CD8-positive, alpha-beta memory T cell (primary cell): ENCODE data around the gene ALG3. TPM values are rescaled to one million over a fixed set of nuclear protein-coding genes. Genes with fewer than 3 reads are reported as not detected.

ENCODE experiments used
- CTCF ChIA-PET: fragments of 350-600 bp; sonication (Branson Sonifier 250); formaldehyde crosslinking; loops from one replicate; lab custom pipeline; 2021; ENCODE audit warnings: antibody characterized with exemption; lab: Charles Lee
- POLR2A ChIA-PET: fragments of 350-600 bp; sonication (Branson Sonifier 250); formaldehyde crosslinking; loops from one replicate; lab custom pipeline; 2021; ENCODE audit warnings: antibody characterized with exemption; lab: Charles Lee
- DNase-seq, 5 donors: peaks; one replicate each; pipeline versions ENCODE4 v3.0.0 to v3.0.0-alpha.2; 2020 to 2022; ENCODE audit warnings: mixed read lengths in 1 of 5
- H3K27ac ChIP-seq: one replicate; pipeline ENCODE4 v1.7.0; 2013; ENCODE audit warnings: low read depth, mild to moderate bottlenecking, low read length, moderate library complexity
- H3K27me3 ChIP-seq: 2 replicates; pipeline ENCODE4 v1.7.0; 2013; ENCODE audit warnings: low read length, mild to moderate bottlenecking; ENCODE audit not compliant: insufficient read depth, poor library complexity, severe bottlenecking
- H3K36me3 ChIP-seq: 2 replicates; pipeline ENCODE4 v1.7.0; 2013; ENCODE audit warnings: mild to moderate bottlenecking, low read length, moderate library complexity; ENCODE audit not compliant: insufficient read depth
- H3K4me1 ChIP-seq: 2 replicates; pipeline ENCODE4 v1.7.0; 2013; ENCODE audit warnings: mild to moderate bottlenecking, low read length, moderate library complexity; ENCODE audit not compliant: insufficient read depth
- H3K4me3 ChIP-seq: 2 replicates; pipeline ENCODE4 v1.7.0; 2013; ENCODE audit warnings: mild to moderate bottlenecking, low read length
- H3K9me3 ChIP-seq: 2 replicates; pipeline ENCODE4 v1.7.0; 2013; ENCODE audit warnings: mild to moderate bottlenecking, low read length
- H3K27ac Mint-ChIP-seq, 8 donors: one replicate each; pipeline ENCODE4 v1.8.0; 2020 to 2021; ENCODE audit warnings: mixed read lengths in 8 of 8, mild to moderate bottlenecking in 6 of 8, inconsistent platforms in 3 of 8, moderate library complexity in 3 of 8
- H3K27me3 Mint-ChIP-seq, 2 donors: one replicate each; pipeline ENCODE4 v1.8.0; 2020 to 2021; ENCODE audit warnings: mixed read lengths in 2 of 2, mild to moderate bottlenecking in 1 of 2, moderate library complexity in 1 of 2
- H3K36me3 Mint-ChIP-seq, 3 donors: one replicate each; pipeline ENCODE4 v1.8.0; 2020 to 2021; ENCODE audit warnings: mixed read lengths in 3 of 3, inconsistent platforms in 1 of 3, mild to moderate bottlenecking in 1 of 3
- H3K4me1 Mint-ChIP-seq, 3 donors: one replicate each; pipeline ENCODE4 v1.8.0; 2020 to 2021; ENCODE audit warnings: mixed read lengths in 3 of 3, inconsistent platforms in 1 of 3, mild to moderate bottlenecking in 1 of 3
- H3K4me3 Mint-ChIP-seq, 7 donors: one replicate each; pipeline ENCODE4 v1.8.0; 2020 to 2021; ENCODE audit warnings: mixed read lengths in 7 of 7, mild to moderate bottlenecking in 6 of 7, moderate library complexity in 4 of 7, inconsistent platforms in 2 of 7
- H3K9me3 Mint-ChIP-seq, 5 donors: one replicate each; pipeline ENCODE4 v1.8.0; 2020 to 2022; ENCODE audit warnings: mixed read lengths in 5 of 5, mild to moderate bottlenecking in 3 of 5, moderate library complexity in 2 of 5, inconsistent platforms in 1 of 5
- polyA plus RNA-seq: library from polyadenylated mRNA; unstranded; fragments of 300-500 nt; fragmentation: Illumina TruSeq; gene quantifications from one replicate; pipeline ENCODE4 v1.2.3, GENCODE V29; 2021
- total RNA-seq, 2 experiments: library from RNA; stranded (reverse); gene quantifications; one replicate each; pipeline ENCODE4 v1.2.3, GENCODE V29; 2021

The ALG3 gene
- 10 to 100 TPM; 59.4 to 61.4 TPM for total RNA-seq
- 73.2 TPM for polyA plus RNA-seq

GRCh38 chr3:184248454-184249411, at the start of gene ALG3:
TSS of gene ALG3 (minus strand) at chr3:184248962. CDS start at chr3:184248940, 22 bp downstream.
- no peaks in the 10 kb centered on the region for H3K27me3 ChIP-seq
- peak; percentile 79 to 90 (median 83) for DNase-seq
- peaks cover 10% of the 10 kb centered on the region for H3K4me1 ChIP-seq
- H3K36me3 ChIP-seq, result peaks cover 5% of the 10 kb centered on the region
- peak within 1 kb of the TSS; percentile 94 for H3K4me3 ChIP-seq
- H3K9me3 Mint-ChIP-seq, result no peaks in the 10 kb centered on the region
- H3K27me3 Mint-ChIP-seq, result no peaks in the 10 kb centered on the region
- ChIA-PET POLR2A (no interaction called here), CTCF (interaction anchor here (0.9 to 2.8 kb wide), 8 partner anchors 8 to 364 kb away, joined by 3 to 18 read pairs (median 7); partner anchors contain the start of genes CAMK2N2, PARL and VWA5B2)
- H3K27ac Mint-ChIP-seq, result peak within 1 kb of the TSS; percentile 86 to 99 (median 95)
- H3K4me3 Mint-ChIP-seq, result peak within 1 kb of the TSS; percentile 92 to 98 (median 96)
- H3K27ac ChIP-seq, result peak within 1 kb of the TSS; percentile 85
- peaks cover 0 to 32% (median 6%) of the 10 kb centered on the region in 3 donors for H3K36me3 Mint-ChIP-seq
- H3K4me1 Mint-ChIP-seq, result peaks cover 14 to 26% (median 18%) of the 10 kb centered on the region in 3 donors
- no peaks in the 10 kb centered on the region for H3K9me3 ChIP-seq

GRCh38 chr3:184296616-184297015, 47.9 kb upstream of the ALG3 start:
- H3K27me3 ChIP-seq, result no peaks in the 10 kb centered on the region
- CTCF ChIA-PET, result no interaction called here
- peaks cover 0 to 26% (median 2%) of the 10 kb centered on the region in 3 donors for H3K36me3 Mint-ChIP-seq

GRCh38 chr3:184295771-184296170, 47.0 kb upstream of the ALG3 start:
- CTCF ChIA-PET, result no interaction called here
- Mint-ChIP-seq H3K27me3 (peaks cover 0 to 4% of the 10 kb centered on the region in 2 donors), H3K4me3 (peak overlapping the region in 3 of 7 donors; percentile 15 to 49 (median 40)), H3K36me3 (peaks cover 0 to 20% (median 0%) of the 10 kb centered on the region in 3 donors), H3K4me1 (peaks cover 20 to 26% (median 22%) of the 10 kb centered on the region in 3 donors), H3K27ac (no peak overlapping the region), H3K9me3 (no peaks in the 10 kb centered on the region)
- Histone ChIP-seq H3K4me1 (peaks cover 14% of the 10 kb centered on the region), H3K27ac (no peak overlapping the region), H3K4me3 (no peak overlapping the region), H3K9me3 (no peaks in the 10 kb centered on the region), H3K27me3 (no peaks in the 10 kb centered on the region), H3K36me3 (peaks cover 5% of the 10 kb centered on the region)
- no peak for DNase-seq
- POLR2A ChIA-PET, result no interaction called here

More at GRCh38 chr3:184296616-184297015, 47.9 kb upstream of the ALG3 start:
- H3K4me1 ChIP-seq, result peaks cover 14% of the 10 kb centered on the region
- no peaks in the 10 kb centered on the region for H3K9me3 ChIP-seq
- H3K4me1 Mint-ChIP-seq, result peaks cover 20 to 28% (median 26%) of the 10 kb centered on the region in 3 donors
- H3K27ac ChIP-seq, result no peak overlapping the region
- H3K27me3 Mint-ChIP-seq, result peaks cover 0 to 4% of the 10 kb centered on the region in 2 donors
- peak overlapping the region in 1 of 8 donors; percentile 86 for H3K27ac Mint-ChIP-seq
- H3K4me3 ChIP-seq, result no peak overlapping the region
- H3K9me3 Mint-ChIP-seq, result no peaks in the 10 kb centered on the region
- POLR2A ChIA-PET, result no interaction called here
- H3K36me3 ChIP-seq, result peaks cover 13% of the 10 kb centered on the region
- peak overlapping the region in 2 of 7 donors; percentile 91 to 93 for H3K4me3 Mint-ChIP-seq
- no peak for DNase-seq

- Histone ChIP-seq H3K4me1 (no peaks in the 10 kb centered on the region), H3K9me3 (no peaks in the 10 kb centered on the region), H3K4me3 (no peak overlapping the region), H3K27ac (no peak overlapping the region), H3K36me3 (no peaks in the 10 kb centered on the region), H3K27me3 (no peaks in the 10 kb centered on the region)
- H3K4me1 Mint-ChIP-seq, result peaks cover 0 to 4% (median 0%) of the 10 kb centered on the region in 3 donors
- H3K27ac Mint-ChIP-seq, result peak overlapping the region in 1 of 8 donors; percentile 47
- H3K27me3 Mint-ChIP-seq, result peaks cover 3 to 9% of the 10 kb centered on the region in 2 donors
- no peak for DNase-seq
- no peaks in the 10 kb centered on the region for H3K36me3 Mint-ChIP-seq
- CTCF ChIA-PET, result interaction anchor here (0.9 to 1.1 kb wide), 2 partner anchors 65 to 388 kb away, joined by 3 read pairs; no protein-coding TSS in a partner anchor
- H3K4me3 Mint-ChIP-seq, result no peak overlapping the region
- POLR2A ChIA-PET, result no interaction called here
- H3K9me3 Mint-ChIP-seq, result no peaks in the 10 kb centered on the region
Measured at GRCh38 chr3:184291738-184292445, 43.1 kb upstream of the ALG3 start.

GRCh38 chr3:184291044-184291737, 42.4 kb upstream of the ALG3 start:
- Mint-ChIP-seq H3K36me3 (no peaks in the 10 kb centered on the region), H3K27ac (peak overlapping the region in 1 of 8 donors; percentile 47), H3K4me3 (no peak overlapping the region), H3K9me3 (no peaks in the 10 kb centered on the region), H3K4me1 (peaks cover 0 to 4% (median 0%) of the 10 kb centered on the region in 3 donors), H3K27me3 (peaks cover 6 to 9% of the 10 kb centered on the region in 2 donors)
- ChIA-PET CTCF (interaction anchor here (0.9 to 2.6 kb wide), 4 partner anchors 64 to 394 kb away, joined by 3 to 8 read pairs (median 3); no protein-coding TSS in a partner anchor), POLR2A (no interaction called here)
- Histone ChIP-seq H3K4me1 (no peaks in the 10 kb centered on the region), H3K4me3 (no peak overlapping the region), H3K27me3 (no peaks in the 10 kb centered on the region), H3K36me3 (no peaks in the 10 kb centered on the region), H3K27ac (no peak overlapping the region), H3K9me3 (no peaks in the 10 kb centered on the region)
- no peak for DNase-seq

- Histone ChIP-seq H3K27me3 (no peaks in the 10 kb centered on the region), H3K36me3 (no peaks in the 10 kb centered on the region), H3K4me1 (no peaks in the 10 kb centered on the region), H3K9me3 (no peaks in the 10 kb centered on the region), H3K4me3 (no peak overlapping the region), H3K27ac (no peak overlapping the region)
- Mint-ChIP-seq H3K9me3 (no peaks in the 10 kb centered on the region), H3K27ac (no peak overlapping the region), H3K36me3 (no peaks in the 10 kb centered on the region), H3K4me3 (no peak overlapping the region), H3K27me3 (peaks cover 9 to 14% of the 10 kb centered on the region in 2 donors), H3K4me1 (peaks cover 0 to 4% (median 0%) of the 10 kb centered on the region in 3 donors)
- DNase-seq, result no peak
- ChIA-PET POLR2A (no interaction called here), CTCF (interaction anchor here (0.9 to 2.6 kb wide), 2 partner anchors 63 to 393 kb away, joined by 3 to 8 read pairs; no protein-coding TSS in a partner anchor)
Measured at GRCh38 chr3:184290331-184290730, 41.6 kb upstream of the ALG3 start.

GRCh38 chr3:184289426-184289938, 40.7 kb upstream of the ALG3 start:
- Histone ChIP-seq H3K4me1 (no peaks in the 10 kb centered on the region), H3K36me3 (no peaks in the 10 kb centered on the region), H3K27ac (no peak overlapping the region), H3K9me3 (no peaks in the 10 kb centered on the region), H3K4me3 (no peak overlapping the region), H3K27me3 (no peaks in the 10 kb centered on the region)
- DNase-seq, result peak; percentile 21 to 66 (median 32)
- Mint-ChIP-seq H3K9me3 (no peaks in the 10 kb centered on the region), H3K4me1 (peaks cover 0 to 4% (median 0%) of the 10 kb centered on the region in 3 donors), H3K4me3 (no peak overlapping the region), H3K27ac (peak overlapping the region in 2 of 8 donors; percentile 17 to 92), H3K36me3 (no peaks in the 10 kb centered on the region), H3K27me3 (peaks cover 8 to 15% of the 10 kb centered on the region in 2 donors)
- CTCF ChIA-PET, result interaction anchor here (0.6 to 2.6 kb wide), 5 partner anchors 21 to 393 kb away, joined by 3 to 8 read pairs (median 3); no protein-coding TSS in a partner anchor
- POLR2A ChIA-PET, result interaction anchor here (1.1 kb wide), 1 partner anchor 24 kb away, joined by 5 read pairs; no protein-coding TSS in a partner anchor
